ENCODE results near the gene HIPK2.

- TF ChIP-seq CTCF (conservative IDR thresholded peaks at IDR 0.05 in 1 of 2, IDR thresholded peaks at IDR 0.05 in 1 of 2; ENCODE audit: extremely low read depth in 1 of 2, insufficient read depth in 1 of 2, low read depth in 1 of 2, low read length in 2 of 2) (no peak), EZH2 (IDR thresholded peaks at IDR 0.05; ENCODE audit: borderline replicate concordance, low read length) (no peak)
Measured at GRCh38 chr7:139594090-139594489, 183.7 kb downstream of the HIPK2 start.
